ENCODE data around the gene LIPC.

Gene LIPC

DNA sequence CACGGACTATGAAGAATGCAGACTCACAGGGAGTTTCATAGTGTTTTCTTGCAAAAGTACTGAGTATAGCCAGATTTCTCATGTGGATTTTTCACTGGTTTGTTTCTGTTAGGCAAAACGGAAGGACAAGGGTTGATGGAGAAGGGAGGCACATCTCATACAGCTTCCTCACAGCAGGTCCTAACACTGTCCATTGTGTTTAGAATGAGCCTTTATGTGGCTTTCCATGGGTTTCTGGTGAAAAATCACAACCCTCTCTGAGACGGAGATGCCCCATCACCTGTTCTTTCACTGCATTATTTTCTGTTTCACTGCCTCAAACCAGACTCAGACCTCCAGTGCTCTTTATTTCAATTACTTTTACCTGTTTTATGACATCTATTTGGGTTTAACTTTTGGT lies 25.0 kb upstream of the LIPC start:
- no peak for DNase-seq (ENCODE audit: low read depth)

DNA sequence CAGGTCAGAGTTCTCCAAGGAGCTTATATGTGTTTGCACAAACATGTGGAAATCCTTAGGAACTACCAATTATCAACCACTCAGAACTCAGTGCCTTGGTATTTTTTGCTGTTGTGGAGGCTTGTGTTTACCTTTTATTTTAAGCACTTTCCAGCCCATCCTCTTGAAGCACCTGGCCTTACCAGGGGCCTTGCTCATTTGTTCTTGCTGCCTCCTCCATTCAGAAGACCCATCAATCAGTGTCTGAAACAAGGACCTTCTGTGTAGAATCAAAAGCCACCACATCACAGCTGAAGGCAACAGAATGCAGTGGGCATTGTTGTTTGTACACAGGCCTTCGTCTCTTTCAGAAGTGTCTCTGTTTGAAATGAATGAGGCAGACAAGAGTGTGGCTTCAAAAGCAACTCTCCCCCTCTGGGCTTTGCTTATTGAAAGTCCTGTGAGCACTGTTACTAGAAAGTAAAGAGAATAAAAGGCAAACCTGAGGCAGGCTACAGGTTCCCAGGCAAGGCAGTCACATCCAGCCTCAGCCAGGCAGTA lies 24.5 kb upstream of the LIPC start:
- DNase-seq (ENCODE audit: low read depth), result no peak

DNA sequence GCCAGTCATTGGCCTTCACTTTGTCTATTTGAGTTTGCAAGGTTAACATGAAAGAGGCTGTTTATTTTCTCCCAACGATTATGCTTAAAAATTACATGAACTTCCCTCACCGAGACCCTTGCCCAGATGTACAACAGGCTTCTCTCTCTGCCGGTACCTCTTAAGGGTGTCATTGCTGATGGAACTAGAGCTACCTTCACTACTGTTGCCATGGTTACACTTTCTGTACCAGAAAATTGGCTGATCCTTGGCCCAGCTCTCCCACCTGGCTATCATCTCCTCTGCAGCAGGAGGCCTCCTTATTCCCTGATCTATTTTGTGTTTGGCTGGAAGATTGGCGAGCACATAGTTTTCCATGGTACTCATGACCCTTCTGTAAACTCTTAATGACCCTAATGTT lies 24.0 kb upstream of the LIPC start:
- DNase-seq (ENCODE audit: low read depth), result no peak

DNA sequence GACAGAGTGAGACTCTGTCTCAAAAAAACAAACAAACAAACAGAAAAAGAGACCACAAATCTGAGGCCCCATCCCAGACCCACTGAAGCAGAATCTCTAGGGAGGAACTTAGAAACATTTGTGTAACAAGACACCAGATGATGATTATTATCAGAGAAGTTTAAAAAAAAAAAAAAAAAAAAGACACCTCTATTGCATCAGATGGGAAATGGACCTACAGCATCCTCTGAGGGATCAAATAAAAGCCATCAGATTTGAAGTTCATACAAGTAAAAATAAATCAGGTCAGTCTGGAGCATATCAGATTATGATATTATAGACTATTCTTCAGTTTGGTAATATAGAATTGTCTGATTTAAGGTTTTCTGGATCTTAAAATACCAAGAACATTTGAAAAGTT lies 21.9 kb upstream of the LIPC start:
- no peak for DNase-seq (ENCODE audit: low read depth)

DNA sequence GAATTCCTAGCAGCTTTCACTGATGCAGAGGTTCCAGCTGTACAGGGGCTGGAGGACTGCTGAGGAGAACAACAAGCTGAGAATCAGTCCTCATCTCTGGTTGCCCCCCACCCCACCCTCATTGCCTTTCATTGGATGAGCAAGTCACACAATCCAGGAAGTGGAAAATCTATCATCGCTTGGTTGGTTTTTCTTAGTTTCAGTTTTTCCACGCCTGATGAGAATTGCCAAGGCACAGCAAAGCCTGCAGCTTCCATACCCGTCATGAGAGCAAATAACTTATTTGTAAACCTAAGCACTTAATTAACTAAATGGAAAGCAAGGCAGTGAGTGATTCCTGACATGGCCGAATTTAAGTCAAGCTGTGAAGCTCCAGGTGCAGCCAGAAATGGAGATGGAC lies 21.4 kb upstream of the LIPC start:
- DNase-seq (ENCODE audit: low read depth), result peak; percentile 14

DNA sequence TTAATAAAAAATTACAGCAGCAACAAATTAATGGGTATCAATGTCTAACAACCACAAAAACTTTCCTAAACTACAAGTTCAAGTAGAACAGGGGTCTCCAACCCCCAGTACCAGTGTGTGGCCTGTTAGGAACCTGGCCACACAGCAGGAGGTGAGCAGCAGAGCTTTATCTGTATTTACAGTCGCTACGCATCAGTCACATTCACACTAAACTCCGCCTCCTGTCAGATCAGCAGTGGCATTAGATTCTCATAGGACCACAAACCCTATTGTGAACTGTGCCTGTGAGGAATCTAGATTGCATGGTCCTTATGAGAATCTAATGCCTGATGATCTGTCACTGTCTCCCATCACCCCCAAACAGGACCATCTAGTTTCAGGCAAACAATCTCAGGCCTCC lies 18.5 kb upstream of the LIPC start:
- no peak for DNase-seq (ENCODE audit: low read depth)

DNA sequence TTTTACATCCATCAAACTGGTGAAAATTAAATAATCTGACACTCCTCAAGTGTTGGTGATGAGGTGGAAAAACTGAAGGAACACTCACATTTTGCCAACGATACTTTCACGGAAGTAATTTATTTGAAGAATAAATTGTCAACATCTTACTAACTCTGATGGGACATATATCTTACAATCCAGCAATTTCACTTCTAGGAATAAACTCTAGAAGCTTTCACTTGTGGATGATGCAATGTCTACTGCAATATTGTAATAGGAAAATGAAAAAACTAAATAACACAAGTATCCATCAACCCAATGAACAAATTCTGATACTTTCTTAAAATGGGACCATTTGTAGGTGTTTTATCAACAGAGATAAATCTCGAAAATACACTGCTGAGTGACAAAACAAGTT lies 16.2 kb upstream of the LIPC start:
- DNase-seq (ENCODE audit: low read depth), result no peak

DNA sequence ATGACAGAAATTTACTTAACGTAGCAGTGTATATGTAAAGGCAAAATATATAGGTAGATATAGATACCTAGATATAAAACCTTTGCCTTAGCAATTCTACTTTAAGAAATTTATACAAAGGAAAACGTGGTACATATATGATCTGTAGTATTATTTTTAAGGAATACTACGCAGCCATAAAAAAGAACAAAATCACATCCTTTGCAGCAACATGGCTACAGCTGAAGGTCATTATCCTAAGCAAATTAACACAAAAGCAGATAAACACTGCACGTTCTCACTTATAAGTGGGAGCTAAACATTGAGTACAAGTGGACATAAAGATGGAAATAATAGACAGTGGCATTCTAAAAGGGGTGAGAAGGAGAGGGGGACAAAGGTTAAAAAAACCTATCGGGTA lies 14.8 kb upstream of the LIPC start:
- DNase-seq (ENCODE audit: low read depth), result no peak

DNA sequence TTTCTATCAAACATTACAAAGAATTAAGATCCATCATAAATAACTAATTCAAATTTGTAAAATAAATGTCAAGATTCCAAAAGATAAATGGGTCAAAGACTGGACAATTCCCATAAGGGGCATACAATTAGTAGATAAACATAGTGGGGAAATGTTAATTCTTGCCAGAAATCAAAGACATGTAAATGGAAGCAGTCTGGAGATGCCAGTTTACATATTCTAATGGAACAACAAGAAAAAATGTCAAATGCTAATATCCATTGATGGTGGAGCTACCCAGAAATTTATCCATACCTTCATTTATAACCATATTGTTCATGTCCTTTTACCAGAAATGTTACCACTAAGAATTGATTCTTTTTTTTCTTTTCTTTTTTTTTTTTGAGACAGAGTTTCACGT lies 13.7 kb upstream of the LIPC start:
- no peak for DNase-seq (ENCODE audit: low read depth)

DNA sequence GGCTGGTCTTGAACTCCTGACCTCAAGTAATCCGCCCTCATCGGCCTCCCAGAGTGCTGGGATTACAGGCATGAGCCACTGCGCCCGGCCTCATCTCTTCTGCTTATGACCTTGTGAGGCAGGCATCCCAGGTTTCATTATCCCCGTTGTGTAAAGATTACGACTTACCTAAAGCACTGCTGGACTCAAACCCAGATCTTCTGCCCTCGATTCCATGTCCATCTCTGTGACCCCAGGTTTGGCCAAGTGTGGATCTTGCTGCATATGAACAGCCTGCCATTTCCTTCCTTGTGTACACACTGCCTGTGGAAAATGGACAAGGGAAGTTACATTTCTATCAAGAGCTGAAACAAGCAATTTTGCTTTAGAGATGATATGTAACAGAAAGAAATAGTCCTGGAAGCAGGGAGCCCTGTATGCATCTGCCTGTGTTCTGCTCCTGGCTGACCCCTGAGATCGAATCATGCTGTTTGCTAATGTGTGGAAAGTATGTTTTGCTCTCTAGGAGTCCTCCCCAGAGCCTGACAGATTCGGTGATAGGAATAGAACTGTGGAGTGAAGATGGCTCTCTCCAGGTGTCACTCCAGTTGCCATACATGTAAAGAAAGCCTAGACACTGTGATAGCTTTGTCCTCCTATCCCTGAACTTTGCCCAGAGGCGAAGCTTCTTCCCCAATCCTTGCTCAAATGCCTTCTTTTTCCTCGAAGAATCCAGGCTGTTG lies 11.8 kb upstream of the LIPC start:
- DNase-seq (ENCODE audit: low read depth), result no peak

DNA sequence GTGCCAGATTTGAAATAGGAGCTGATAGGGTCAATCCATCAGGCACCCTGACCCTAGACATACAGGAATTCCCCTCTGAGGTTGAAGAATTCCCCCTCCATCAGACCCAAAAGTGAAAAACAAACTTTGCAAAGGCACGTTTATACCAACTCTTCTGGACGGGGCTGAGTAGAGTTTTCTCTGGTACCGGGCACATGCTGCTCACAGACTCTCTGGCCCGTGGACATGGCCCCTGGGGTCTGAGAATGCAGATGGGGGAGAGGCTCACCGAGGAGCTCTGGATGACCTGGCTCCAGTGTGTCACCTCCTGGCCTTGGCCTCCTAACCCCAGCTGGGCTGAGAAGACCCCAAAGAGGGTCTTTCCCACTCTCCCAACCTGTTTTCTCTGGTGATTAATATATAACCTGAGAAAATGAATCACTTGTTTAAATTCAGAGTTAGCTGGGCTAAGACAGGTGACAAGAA lies 11.2 kb upstream of the LIPC start:
- DNase-seq (ENCODE audit: low read depth), result no peak

DNA sequence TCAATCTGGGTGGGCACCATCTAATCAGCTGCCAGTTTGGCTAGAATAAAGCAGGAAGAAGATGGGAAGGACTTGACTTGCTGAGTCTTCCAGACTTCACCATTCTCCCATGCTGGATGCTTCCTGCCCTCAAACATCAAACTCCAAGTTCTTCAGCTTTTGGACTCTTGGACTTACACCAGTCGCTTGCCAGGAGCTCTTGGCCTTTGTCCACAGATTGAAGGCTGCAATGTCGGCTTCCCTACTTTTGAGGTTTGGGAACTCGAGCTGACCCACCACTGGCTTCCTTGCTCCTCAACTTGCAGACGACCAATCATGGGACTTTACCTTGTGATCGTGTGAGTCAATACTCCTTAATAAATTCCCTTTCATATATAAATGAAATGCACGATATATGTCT lies 8.6 kb upstream of the LIPC start:
- no peak for DNase-seq (ENCODE audit: low read depth)

DNA sequence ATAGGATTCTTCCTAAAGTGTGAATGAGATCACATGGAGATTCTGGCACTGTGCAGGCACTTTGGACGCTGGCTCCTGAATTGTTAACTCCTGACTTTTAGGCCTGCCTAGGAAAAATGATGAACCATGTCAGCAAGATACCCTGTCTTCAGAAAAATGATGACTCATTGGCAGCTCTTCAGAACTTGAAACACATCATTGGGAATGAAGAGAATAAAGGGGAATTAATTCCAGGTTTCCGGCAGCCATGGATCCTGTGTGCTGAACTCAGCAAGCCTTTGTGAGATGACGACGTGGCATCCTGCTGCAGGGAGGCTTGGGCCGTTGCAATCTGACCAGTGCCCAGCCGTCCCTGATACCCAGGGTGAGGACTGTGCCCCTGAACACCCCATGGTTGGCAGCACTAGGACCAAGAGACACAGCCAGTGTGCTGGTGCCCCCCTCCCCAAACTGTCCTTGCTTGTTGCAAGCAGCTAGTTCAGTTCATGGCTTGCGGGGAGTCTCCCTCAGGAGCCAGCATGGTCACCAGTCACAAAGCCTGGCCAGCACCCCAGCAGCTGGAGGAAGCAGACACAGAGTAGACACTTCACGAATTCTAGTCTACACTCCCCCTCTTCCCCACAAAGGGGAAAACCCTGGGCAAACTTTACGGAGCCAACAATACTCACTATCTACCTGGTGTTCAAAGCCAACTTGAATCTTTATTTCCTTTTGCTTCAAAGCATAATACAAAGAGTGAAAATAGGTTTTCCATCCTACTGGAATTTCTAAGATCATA lies 7.8 kb upstream of the LIPC start:
- no peak for DNase-seq (ENCODE audit: low read depth)

DNA sequence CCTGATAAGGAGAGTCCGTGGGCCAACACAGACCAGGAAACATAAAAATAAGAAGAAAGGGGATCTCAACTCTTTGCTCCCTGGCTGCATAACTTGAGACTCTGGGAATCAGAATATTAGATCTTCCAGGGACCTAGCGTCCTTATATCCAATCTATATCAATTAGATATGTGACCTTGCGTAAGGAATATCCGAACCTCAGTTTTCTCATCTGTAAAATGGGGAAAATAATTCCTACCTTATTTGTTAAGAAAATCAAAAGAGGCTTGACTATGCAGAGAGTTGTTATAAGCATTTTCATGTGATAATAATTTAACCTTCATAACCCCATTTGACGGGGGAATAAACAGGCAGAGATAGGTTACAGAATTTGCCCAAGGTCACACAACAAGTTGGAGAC lies 7.1 kb upstream of the LIPC start:
- DNase-seq (ENCODE audit: low read depth), result no peak

DNA sequence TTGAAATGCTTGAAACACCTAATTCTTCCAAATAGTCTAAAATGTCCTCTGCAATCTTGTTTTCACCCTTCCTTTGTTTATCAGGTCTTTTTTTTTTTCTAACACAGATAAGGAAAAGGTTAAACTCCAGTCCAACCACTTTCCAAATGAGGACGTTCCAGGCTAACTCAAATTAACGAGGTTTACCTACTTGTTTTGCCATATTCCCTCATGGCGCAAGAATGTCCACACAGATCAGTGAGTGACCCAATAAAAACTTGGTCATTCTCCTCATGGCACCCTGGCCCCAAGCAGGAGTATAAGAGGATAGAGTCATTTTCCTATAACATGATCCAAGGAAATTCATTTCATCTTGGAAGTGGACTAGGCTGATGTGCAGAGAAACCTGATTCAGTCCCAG lies 6.6 kb upstream of the LIPC start:
- no peak for DNase-seq (ENCODE audit: low read depth)

DNA sequence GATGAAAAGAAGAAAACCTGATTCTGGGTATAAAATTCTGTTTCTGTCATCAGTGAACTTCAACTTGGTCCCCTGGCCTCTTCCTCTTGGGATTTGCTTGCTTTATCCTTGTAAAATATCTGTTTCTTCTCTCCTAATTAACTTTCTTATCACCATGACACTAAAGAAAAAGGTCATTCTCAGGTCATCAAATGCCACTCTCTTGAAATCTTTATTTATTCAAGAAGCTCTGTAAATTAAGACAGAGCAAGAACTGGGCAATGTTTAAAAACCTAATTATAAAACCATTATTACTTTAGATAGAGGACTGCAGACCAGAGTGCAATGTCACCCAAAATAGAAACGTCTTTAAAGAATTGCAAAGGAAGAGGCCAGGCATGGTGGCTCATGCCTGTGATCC lies 6.0 kb upstream of the LIPC start:
- DNase-seq (ENCODE audit: low read depth), result no peak

DNA sequence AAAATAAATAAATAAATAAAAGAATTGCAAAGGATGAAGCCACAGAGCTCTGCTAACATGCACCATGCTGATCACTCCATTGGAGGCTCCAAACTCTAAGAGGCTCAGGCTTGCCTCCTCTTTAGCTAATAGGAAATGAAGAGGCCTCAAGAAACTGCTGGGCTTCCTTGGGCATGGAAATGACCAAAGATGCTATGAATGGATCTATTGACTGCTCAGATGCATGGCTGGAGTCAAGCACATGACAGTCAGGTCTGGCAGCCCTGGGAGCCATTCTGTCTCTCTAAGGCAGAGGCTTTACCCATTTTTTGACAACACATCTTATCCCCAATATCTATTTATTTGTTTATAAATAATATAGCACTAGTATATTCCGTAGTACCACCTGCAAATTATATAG lies 5.3 kb upstream of the LIPC start:
- no peak for DNase-seq (ENCODE audit: low read depth)

DNA sequence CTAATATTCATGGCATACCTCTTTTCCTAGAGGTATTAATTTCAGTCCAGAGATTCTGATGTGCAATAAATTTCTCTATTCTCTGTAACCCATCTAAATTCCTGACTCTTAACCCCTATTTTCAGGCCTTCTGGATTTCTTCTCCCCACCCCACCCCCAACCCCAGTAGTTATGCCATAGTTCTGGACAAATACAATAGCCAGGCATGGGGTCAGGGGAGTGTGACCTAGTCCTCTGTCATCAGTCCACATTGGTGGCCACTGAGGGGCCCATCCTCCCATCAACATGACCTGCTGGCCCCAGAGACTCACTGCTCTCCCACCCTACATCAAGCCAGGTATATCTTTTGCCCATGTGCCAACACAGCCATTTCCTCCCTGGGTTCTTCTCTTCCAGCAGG lies 3.8 kb upstream of the LIPC start:
- DNase-seq (ENCODE audit: low read depth), result no peak

DNA sequence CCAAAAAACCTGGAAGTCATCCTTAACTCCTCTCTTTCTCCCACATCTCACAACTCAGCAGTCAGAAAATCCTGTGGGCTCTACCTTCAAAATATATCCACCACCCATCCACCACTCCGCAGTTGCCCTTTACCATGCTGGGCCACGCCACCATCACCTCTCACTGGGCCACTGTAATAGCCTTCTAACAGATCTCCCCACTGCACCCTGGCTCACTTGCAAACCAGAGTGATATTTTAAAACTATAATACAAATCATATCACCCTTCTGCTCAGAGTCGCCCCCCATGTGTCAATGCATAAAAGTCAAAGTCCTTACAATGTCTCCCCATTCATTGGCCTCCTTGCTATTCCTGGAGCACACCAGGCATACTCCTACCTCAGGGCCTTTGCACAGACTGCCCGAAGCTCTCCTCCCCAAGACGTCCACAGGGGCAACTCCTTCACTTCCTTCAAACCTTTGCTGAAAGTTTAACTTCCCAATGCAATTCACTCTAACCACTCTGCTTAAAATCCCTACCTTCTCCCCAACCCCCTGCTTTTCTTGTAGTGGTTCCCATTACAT lies 1.5 kb upstream of the LIPC start:
- DNase-seq (ENCODE audit: low read depth), result no peak

DNA sequence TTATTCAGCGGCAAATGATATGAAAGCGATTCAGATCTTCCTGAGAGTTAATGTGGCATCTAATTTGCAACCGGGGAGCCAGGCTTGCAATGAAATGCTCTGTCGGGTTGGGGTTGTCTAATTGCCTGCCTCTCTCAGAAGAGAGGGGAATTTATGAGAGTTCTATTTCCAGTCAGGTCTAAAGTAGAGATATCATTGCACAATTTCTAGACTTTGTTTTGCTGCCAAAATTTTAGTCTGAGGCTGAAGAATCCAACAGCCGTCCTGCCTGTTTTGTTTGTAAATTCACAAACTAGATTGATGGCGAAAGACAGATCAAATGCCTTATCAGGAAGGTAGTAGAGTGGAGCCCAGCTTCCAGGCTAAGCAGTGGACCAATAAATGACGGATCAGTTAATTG lies 610 bp downstream of the LIPC start:
- DNase-seq (ENCODE audit: low read depth), result no peak

DNA sequence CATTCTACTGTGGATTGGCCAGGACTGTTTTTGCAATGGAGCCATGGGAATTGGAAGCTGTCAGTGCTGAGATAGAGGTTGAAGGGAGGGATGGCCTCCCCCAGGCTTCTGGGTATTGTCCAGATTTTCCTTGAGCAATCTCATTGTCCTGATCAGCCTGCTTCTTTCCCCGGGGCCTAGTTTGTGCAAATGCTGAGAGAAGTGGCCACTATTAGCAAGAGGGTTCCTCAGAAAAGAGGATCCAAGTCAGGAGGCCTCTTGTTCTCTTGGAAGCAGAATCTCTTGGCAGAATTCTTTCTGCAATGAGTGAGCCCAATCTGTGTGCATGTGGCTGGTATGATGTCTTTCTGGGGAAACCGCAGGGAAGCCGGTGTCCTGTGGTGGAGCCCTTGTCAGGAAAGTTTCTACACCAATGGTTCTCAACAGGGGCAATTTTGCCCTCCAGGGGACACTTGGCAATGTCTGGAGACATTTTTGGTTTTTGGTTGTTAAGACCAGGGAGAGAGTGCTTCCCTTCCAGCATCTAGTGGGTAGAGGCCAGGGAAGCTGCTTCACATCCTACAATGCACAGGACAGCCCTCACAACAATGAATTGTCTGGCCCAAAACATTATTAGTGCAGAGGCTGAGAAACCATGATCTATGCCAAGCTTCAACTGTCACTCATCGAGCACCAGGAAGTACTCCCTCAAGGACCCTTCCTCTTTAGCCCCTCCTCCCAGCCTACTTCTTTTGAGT lies 2.0 kb downstream of the LIPC start:
- DNase-seq (ENCODE audit: low read depth), result no peak

DNA sequence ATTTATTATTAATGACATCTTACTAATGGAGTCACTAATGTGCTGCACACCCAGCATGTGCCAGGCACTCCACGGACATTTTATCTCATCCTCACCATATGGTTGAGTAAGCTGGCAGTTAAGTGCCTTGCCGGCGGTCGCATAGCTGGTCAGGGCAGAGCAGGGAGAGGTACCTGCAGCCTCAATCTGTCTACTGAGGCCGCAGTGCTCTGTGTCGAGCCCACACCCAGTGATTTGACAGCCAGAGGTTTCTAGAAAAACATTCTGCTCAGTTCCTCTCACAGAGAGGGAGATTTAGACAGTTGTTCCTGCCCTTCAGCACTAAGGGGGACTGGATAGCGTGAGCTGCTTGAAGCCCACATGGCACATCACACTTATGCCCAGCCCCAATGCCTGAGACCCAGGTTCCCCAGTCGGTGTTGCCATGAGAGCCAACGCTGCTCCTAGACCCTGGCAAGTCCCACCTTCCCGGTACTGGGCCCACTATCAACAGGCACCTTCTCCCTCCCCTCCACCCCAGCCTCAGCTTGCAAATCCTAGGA lies 2.6 kb downstream of the LIPC start:
- no peak for DNase-seq (ENCODE audit: low read depth)

Data from activated T-cell treated with anti-CD3 and anti-CD28 coated beads for 1 hour (primary cell).